Suprapubic skin (tissue), 3 donors: ENCODE measurements around the gene SAMHD1.
"Not testable (repeated sequence)": the region's sequence is repeated elsewhere in the genome, so short reads cannot be mapped to it uniquely, and the experiment has no call there.

ENCODE experiments used
- CTCF ChIP-seq, 2 donors: fragments of 200-600 bp in 1 of 2; fragments of 450-650 bp in 1 of 2; sonication (generic) in 1 of 2; IDR thresholded peaks; one replicate each; pipeline ENCODE4 v1.5.1; 2016 to 2019; ENCODE audit warnings: antibody characterized with exemption in 2 of 2, mild to moderate bottlenecking in 1 of 2, moderate library complexity in 1 of 2
- POLR2A ChIP-seq, 2 donors: fragments of 450-650 bp; IDR thresholded peaks; one replicate each; pipeline ENCODE4 v1.6.1; 2017; ENCODE audit warnings: antibody characterized with exemption in 2 of 2, mild to moderate bottlenecking in 2 of 2, moderate library complexity in 2 of 2

GRCh38 chr20:36906086-36906485 lies 45.4 kb downstream of the SAMHD1 start:
- not testable (repeated sequence) for TF ChIP-seq POLR2A, CTCF (IDR thresholded peaks at IDR 0.05)
